ACC112 (cell line): ENCODE results near the gene UBAP2.

ENCODE experiments used
- H2AFZ ChIP-seq: fragments of 200-600 bp; sonication (generic); one replicate; pipeline ENCODE4 v1.6.0; 2017; ENCODE audit warnings: antibody characterized with exemption, low read length; ENCODE audit not compliant: unreplicated experiment
- H3K27ac ChIP-seq: fragments of 200-600 bp; sonication (generic); 2 replicates; pipeline ENCODE4 v1.5.1; 2014; ENCODE audit warnings: low read depth, mild to moderate bottlenecking, antibody characterized with exemption, low read length, moderate library complexity
- H3K27me3 ChIP-seq: fragments of 200-600 bp; sonication (generic); 2 replicates; pipeline ENCODE4 v1.6.1; 2014; ENCODE audit warnings: mild to moderate bottlenecking, antibody characterized with exemption, low read length, moderate library complexity, mixed read lengths; ENCODE audit not compliant: insufficient read depth
- H3K36me3 ChIP-seq: fragments of 200-600 bp; sonication (generic); 2 replicates; pipeline ENCODE4 v1.6.1; 2016; ENCODE audit warnings: mild to moderate bottlenecking, antibody characterized with exemption, low read length, moderate library complexity, mixed read lengths; ENCODE audit not compliant: insufficient read depth
- H3K4me1 ChIP-seq: fragments of 200-600 bp; sonication (generic); one replicate; pipeline ENCODE4 v1.6.1; 2016; ENCODE audit warnings: low read length, mixed read lengths; ENCODE audit not compliant: insufficient read depth, unreplicated experiment, control insufficient read depth
- H3K4me3 ChIP-seq: fragments of 200-600 bp; sonication (generic); 2 replicates; pipeline ENCODE4 v1.5.1; 2014; ENCODE audit warnings: mild to moderate bottlenecking, low read depth, low read length
- H3K79me2 ChIP-seq: fragments of 200-600 bp; sonication (generic); one replicate; pipeline ENCODE4 v1.6.0; 2016; ENCODE audit warnings: low read length; ENCODE audit not compliant: control insufficient read depth, unreplicated experiment, insufficient read depth

The UBAP2 gene

DNA sequence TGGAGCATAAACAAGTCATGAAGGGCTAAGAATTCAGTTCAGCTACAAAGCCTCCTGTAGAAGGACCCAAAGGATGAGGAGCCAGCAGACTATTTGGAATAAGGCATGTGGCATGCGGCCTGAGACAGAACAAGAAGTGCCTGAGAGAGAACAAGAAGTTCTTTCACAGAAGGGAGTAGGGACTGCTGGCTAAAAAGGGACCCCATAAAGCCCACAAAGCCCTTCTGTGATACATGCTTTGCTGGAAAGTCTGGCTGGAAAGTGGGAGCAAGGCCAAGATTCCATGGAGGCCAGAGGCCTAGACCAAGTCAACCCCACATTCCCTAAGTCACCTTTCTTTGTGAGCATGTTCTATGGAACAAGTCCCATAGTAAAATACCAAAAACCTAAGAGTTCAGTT, 35.9 kb upstream of the UBAP2 start:
- peaks cover 18% of the 10 kb centered on the region for H3K36me3 ChIP-seq
- no peak overlapping the region for H3K27ac ChIP-seq
- H3K4me3 ChIP-seq = no peak overlapping the region
- H2AFZ ChIP-seq = no peak overlapping the region
- H3K79me2 ChIP-seq = no peaks in the 10 kb centered on the region
- no peaks in the 10 kb centered on the region for H3K4me1 ChIP-seq
- no peaks in the 10 kb centered on the region for H3K27me3 ChIP-seq

DNA sequence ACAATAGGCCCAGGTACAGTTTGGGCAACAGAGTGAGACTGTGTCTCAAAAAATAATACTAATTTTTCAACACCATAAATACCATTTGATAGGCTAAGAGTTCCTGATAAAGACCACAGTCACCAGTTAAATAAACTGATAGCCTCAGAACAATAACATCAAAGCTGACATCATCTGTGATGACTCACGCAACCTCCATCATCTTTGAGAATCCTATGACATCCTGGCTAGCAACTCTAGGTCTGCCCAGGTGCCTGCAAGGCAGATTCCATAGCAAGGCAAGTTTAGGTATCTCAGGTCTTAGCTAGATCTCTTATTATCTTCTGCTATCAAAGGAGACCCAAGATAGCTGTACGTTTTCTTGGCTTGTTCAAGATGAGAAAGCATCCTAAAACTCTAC, 30.5 kb upstream of the UBAP2 start:
- no peaks in the 10 kb centered on the region for H3K36me3 ChIP-seq
- no peaks in the 10 kb centered on the region for H3K79me2 ChIP-seq
- no peak overlapping the region for H3K4me3 ChIP-seq
- H3K4me1 ChIP-seq = peaks cover 3% of the 10 kb centered on the region
- H2AFZ ChIP-seq = no peak overlapping the region
- H3K27me3 ChIP-seq = no peaks in the 10 kb centered on the region
- H3K27ac ChIP-seq = no peak overlapping the region

DNA sequence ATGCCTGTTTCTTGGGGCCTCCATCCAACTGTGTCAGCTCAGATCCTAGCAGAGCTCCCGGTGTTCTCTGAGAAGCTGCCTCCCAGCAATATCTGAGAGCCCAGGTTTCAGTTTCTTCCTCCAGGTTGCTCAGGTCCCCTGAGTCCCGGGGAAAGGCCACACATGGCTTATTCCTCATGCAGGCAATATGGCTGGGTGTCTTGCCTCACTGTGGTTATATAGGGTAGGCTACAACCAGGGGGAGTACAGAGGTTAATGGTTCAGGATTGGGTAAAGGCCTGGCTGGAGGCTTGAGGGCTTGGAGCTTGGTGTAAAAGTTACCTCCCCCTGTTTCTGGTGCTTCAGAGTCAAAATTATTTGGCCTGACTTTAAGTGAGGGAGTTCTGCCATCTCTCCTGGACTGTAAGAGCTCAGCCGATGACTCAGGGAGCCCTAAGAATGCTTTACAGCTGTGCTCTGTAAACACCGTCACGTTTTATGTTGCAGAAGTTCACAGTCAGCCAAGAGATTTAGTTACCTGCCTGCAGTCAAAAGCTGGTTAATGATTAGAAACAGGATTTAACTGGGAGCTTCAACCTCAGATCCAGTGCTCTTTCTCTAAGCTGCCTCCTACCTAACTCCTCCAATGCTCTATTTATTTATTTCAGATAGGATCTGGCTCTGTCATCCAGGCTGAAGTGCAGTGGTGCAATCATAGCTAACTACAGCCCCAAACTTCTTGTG, 24.3 kb upstream of the UBAP2 start:
- Histone ChIP-seq H3K79me2 (no peaks in the 10 kb centered on the region), H2AFZ (peak overlapping the region; percentile 82), H3K36me3 (no peaks in the 10 kb centered on the region), H3K4me3 (no peak overlapping the region), H3K27me3 (no peaks in the 10 kb centered on the region), H3K4me1 (peaks cover 15% of the 10 kb centered on the region), H3K27ac (no peak overlapping the region)

DNA sequence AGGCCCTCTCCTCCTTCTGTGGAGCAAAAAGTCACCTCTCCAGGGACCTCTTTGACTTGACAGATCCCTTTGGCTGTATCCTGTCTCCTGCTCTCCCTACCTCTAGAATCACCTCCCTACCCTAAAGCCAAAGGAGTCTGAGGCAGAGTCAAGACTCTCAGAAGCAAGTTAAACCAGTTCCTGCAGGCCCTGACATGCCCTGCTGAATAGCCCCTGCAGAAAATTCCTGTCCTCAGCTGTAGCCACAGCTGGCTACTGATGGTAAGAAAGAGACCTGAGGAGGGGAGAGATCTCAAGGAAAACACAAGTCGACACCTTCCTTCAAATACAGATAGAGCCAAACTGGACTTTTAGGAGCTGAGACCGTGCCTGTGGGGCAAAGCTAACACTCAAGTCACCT, 23.7 kb upstream of the UBAP2 start:
- H2AFZ ChIP-seq = peak overlapping the region; percentile 82

DNA sequence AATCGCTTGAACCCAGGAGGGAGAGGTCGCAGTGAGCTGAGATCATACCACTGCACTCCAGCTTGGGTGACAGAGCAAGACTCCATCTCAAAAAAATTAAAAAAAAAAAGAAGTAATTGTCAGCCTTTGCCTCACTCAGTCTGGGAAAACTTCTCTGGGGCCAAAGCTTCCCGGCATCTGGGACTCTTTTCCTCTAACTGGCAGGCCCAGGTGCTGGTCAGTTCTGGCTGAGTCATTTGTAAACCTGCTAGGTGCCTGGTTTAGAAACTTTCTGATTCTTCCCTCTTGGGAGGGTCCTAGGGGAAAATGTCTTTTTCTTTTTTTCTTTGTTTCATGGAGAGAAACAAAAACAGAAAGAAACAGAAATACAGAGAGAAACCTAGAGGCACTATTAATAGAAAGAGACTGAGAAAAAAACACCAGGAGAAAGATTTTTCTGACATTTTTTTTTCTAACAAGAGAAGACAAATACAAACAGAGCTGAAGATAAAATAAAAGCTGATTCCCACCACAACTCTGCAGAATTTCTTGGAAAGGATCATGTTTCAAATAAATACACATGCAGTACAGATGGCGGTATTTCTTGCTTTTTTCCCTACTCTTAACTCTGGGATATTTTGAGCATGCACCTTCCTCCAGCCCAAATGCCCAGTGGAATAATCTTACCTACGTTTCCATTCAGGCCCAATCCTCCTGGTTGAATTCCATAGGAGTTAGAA, 22.1 kb upstream of the UBAP2 start:
- Histone ChIP-seq H3K4me3 (no peak overlapping the region), H3K4me1 (peaks cover 15% of the 10 kb centered on the region), H3K27me3 (no peaks in the 10 kb centered on the region), H3K27ac (no peak overlapping the region), H3K36me3 (no peaks in the 10 kb centered on the region), H3K79me2 (no peaks in the 10 kb centered on the region), H2AFZ (no peak overlapping the region)

More for the DNA sequence above, 23.7 kb upstream of the UBAP2 start:
- H3K79me2 ChIP-seq = no peaks in the 10 kb centered on the region
- H3K4me3 ChIP-seq = no peak overlapping the region
- no peaks in the 10 kb centered on the region for H3K27me3 ChIP-seq
- H3K4me1 ChIP-seq = peaks cover 15% of the 10 kb centered on the region
- no peaks in the 10 kb centered on the region for H3K36me3 ChIP-seq
- H3K27ac ChIP-seq = no peak overlapping the region

DNA sequence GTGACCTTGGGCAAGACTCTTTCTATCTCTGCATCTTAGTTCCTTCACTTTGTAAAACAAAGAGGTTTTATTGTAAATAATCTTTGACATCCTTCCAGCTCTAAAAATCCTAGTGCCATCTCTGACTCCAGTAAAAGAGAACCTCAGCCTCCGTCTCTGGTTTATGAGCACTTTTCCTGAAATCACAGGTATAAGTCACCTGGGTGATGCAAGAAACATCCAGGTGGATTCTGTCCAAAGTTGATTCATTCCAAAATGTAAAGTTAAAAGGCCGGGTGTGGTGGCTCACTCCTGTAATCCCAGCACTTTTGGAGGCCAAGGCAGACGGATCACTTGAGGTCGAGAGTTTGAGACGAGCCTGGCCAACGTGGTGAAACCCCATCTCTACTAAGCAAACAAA, 21.1 kb upstream of the UBAP2 start:
- no peak overlapping the region for H3K4me3 ChIP-seq
- no peak overlapping the region for H2AFZ ChIP-seq
- no peaks in the 10 kb centered on the region for H3K79me2 ChIP-seq
- H3K4me1 ChIP-seq = peaks cover 15% of the 10 kb centered on the region
- H3K36me3 ChIP-seq = no peaks in the 10 kb centered on the region
- H3K27ac ChIP-seq = no peak overlapping the region
- no peaks in the 10 kb centered on the region for H3K27me3 ChIP-seq

DNA sequence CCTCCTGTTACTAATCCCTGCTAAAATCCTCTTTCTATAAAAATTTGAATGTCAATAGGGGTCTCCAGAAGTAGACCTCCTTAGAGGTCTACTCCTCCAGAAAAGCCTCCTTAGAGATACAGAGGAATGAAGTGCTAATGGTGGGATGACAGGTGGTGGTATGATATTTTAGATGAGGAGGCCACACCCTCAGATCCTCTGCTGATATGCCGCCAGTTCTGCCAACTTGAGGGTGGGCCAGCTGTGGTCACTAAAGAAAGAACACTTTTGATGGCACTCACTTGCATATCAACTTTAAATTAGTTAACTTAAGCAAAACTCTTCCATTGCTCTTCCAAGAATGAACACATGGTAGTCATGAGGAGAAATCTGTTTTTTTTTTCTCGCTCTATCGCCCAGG, 16.9 kb upstream of the UBAP2 start:
- H3K27ac ChIP-seq = no peak overlapping the region
- H2AFZ ChIP-seq = no peak overlapping the region
- H3K4me3 ChIP-seq = no peak overlapping the region
- H3K36me3 ChIP-seq = no peaks in the 10 kb centered on the region
- H3K4me1 ChIP-seq = no peaks in the 10 kb centered on the region
- H3K79me2 ChIP-seq = no peaks in the 10 kb centered on the region
- no peaks in the 10 kb centered on the region for H3K27me3 ChIP-seq

DNA sequence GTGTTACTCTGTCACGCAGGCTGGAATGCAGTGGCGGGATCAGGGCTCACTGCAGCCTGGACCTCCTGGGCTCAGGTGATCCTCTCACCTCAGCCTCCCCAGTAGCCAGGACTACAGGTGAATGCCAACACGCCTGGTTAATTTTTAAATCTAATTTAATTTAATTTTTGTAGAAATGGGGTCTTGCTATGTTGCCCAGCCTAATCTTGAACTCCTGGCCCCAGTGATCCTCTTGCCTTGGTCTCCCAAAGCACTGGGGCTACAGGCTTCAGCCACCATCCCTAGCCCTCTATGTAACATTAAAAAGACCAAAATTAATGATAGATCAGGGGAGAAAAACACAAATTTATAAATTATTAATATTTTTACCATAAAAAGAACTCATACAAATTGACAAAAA, 11.3 kb upstream of the UBAP2 start:
- H3K27ac ChIP-seq = no peak overlapping the region
- H2AFZ ChIP-seq = no peak overlapping the region
- H3K79me2 ChIP-seq = no peaks in the 10 kb centered on the region
- no peaks in the 10 kb centered on the region for H3K4me1 ChIP-seq
- H3K36me3 ChIP-seq = no peaks in the 10 kb centered on the region
- H3K27me3 ChIP-seq = no peaks in the 10 kb centered on the region
- no peak overlapping the region for H3K4me3 ChIP-seq

DNA sequence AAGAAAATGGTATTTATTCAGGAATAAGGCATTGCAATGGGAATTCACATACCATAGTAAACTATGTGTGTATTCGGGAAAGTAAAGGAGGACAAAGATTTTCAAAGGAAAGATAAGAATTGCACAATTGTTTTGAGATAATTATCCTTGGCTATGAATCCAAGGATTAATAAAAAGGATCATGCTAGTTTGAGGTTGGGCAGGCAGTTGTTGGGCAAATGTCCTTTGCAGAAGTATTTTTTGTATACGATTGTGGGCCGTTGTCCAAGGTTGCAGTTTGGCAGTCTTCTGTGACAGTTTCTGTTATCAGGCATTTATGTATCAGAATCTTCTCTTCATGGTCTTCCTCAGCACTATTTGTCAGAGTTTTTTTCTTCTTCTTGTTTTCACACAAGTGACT, 10.6 kb upstream of the UBAP2 start:
- H2AFZ ChIP-seq = no peak overlapping the region
- no peak overlapping the region for H3K4me3 ChIP-seq
- no peaks in the 10 kb centered on the region for H3K36me3 ChIP-seq
- no peaks in the 10 kb centered on the region for H3K27me3 ChIP-seq
- H3K79me2 ChIP-seq = no peaks in the 10 kb centered on the region
- no peaks in the 10 kb centered on the region for H3K4me1 ChIP-seq
- H3K27ac ChIP-seq = no peak overlapping the region

DNA sequence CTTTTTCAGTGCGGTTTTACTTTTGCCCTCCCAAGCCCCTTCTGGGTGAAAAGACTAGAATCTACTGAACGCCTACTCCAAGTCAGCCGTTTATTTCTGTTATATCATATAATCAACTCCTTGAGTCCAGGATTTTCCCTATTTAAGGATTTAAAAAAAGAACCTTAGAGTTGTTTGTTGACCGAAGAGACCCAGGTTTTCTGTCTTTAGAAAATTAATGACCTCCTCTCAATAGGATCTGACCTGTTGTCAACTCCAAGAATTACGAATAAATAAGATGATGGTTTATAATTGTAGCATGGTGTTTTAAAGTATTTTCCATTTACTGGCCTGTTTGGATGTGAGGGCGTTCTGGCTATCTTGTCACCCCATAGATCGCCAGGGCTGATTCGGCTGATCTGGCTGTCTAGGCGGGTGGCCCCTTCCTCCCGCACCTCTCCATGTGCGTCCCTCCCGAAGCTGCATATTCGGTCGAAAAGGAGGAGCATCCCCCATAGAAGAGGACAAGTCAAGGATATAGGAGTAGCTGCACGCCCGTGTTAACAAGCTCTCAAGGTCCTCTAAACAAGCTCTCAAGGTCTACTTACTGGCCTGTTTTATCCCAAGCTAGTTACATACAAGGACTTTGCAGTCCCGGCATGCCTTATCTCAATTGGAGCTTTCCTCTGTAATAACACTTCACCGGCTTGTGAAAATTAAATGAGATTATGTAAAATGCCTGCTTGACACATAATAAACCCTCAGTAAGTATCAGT, 1.1 kb upstream of the UBAP2 start:
- Histone ChIP-seq H3K79me2 (peaks cover 38% of the 10 kb centered on the region), H2AFZ (peak overlapping the region; percentile 99), H3K36me3 (no peaks in the 10 kb centered on the region), H3K4me3 (peak overlapping the region; percentile 89), H3K27ac (peak overlapping the region; percentile 97), H3K27me3 (no peaks in the 10 kb centered on the region), H3K4me1 (peaks cover 12% of the 10 kb centered on the region)
